Middle frontal gyrus (tissue), 1 donor: ENCODE data around the gene IRF9.

Source experiments
- DNase-seq: peaks from one replicate; pipeline ENCODE4 v3.0.0-alpha.2; 2015; ENCODE audit warnings: low spot score; ENCODE audit errors: extremely low spot score

Gene IRF9

GRCh38 chr14:24160850-24161804 lies at the start of gene IRF9:
IRF9 (plus strand) TSS chr14:24161265; CDS start chr14:24162145, 880 bp downstream.
- DNase-seq: peak; percentile 93

GRCh38 chr14:24113379-24113800 lies 47.7 kb upstream of the IRF9 start:
- no peak for DNase-seq

GRCh38 chr14:24113801-24114531 lies 47.1 kb upstream of the IRF9 start:
- DNase-seq: peak; percentile 57

- peak; percentile 99 for DNase-seq
Measured at GRCh38 chr14:24114532-24115421, 46.3 kb upstream of the IRF9 start, which contains the start of the genes DCAF11 and NRL. DCAF11 (plus strand) TSS chr14:24114777; CDS start chr14:24115595, 818 bp downstream. NRL (minus strand) TSS chr14:24114949; CDS start chr14:24082848, 32,101 bp downstream.

- DNase-seq: no peak
Measured at GRCh38 chr14:24115422-24116127, 45.5 kb upstream of the IRF9 start.

- DNase-seq: no peak
Measured at GRCh38 chr14:24116128-24116814, 44.8 kb upstream of the IRF9 start.

DNA sequence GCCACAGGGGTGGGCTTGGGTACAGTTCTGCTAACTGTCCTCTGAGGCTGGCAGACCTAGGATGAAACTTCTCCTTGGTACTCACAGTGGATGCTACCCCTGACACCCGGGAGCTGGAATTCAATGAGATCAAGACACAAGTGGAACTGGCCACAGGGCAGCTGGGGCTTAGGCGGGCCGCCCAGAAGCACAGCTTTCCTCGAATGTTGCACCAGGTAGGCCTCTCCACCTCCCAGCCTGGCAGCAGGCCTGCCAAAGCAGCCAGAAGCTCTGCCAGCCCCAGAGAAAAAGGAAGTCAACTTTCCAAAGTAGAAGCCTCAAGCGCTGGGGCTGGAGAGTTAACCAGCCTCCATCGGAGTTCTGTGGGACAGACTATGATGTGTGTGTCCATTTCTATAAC lies 43.9 kb upstream of the IRF9 start:
- DNase-seq: no peak

GRCh38 chr14:24119691-24120090 lies 41.4 kb upstream of the IRF9 start:
- no peak for DNase-seq

GRCh38 chr14:24121210-24121609 lies 39.9 kb upstream of the IRF9 start:
- DNase-seq: no peak

DNA sequence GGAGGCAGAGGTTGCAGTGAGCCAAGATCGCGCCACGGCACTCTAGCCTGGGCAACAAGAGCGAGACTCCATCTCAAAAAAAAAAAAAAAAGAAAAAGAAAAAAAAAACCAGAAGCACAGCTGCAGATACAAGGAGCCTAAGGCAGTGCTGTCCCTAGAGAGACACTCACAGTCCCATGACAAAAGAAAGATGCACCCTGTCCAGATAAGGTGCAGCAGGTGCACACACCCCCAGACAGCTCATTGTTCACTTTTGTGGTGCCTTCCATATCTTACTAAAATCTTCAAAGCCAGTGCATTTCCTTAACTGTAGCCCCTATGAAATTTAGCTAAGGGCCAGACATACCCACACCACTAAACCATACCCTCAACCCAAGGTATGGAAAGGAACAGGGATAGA lies 38.6 kb upstream of the IRF9 start:
- no peak for DNase-seq

GRCh38 chr14:24122898-24123297 lies 38.2 kb upstream of the IRF9 start:
- DNase-seq: no peak

DNA sequence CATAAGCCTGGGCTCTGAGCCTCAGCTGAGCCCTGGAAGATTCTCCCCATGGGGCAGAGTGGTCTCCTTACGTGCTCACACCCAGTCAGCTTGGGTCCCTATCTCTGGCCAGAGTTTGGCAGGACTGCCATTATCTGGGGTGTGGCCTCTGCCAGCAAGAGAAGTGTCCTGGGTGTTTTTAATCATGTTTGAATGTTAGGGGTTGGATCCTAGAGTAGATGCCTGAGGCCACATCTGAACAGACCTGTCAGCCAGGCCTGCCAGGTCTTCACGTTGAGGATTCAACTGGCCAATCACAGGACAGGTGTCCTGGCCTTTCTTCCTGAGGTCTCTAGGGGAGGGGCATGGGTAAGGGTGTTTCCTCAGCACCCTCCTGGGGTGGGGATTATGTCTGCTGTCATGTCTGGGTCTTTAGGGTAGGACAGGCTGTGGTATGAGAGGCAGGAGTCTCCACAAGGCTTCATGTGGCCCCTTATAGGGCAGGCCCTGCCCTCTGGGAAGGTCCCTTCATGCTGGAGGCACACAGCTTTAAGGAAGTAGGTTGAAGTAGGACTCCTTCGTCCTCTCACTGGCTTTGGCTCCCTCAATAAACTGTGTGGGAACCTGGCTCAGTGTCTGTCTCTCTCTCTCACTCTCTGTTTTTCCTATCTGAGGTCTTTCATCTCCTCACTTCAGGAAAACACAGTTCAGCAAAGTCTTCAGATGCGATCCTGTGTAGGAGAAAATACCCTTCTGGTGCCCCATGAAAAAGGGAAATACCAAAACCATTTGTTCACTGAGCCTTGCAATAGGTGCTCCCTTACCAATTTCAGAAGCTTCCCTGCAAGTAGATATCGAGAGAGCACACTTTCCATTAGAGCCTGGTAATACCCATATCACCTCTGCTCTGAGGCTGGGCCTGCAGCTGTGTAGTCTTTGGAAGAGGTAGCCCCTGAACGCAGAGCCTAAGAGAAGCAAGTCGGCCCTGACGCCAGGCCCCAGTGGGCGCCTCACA lies 37.3 kb upstream of the IRF9 start:
- DNase-seq: no peak

DNA sequence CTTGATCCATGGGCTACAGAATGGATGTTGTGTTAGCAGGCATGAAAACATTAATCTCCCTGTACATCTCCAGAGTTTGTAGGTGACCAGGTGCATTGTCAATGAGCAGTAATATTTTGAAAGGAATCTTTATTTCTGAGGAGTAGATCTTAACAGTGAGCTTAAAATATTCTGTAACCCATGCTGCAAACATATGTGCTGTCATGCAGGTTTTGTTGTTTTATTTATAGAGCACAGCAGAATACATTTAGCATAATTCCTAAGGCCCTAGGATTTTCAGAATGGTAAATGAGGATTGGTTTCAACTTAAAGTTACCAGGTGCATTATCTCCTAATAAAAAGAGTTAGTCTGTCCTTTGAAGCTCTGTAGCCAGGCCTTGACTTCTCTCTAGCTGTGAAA lies 34.1 kb upstream of the IRF9 start:
- DNase-seq: no peak

DNA sequence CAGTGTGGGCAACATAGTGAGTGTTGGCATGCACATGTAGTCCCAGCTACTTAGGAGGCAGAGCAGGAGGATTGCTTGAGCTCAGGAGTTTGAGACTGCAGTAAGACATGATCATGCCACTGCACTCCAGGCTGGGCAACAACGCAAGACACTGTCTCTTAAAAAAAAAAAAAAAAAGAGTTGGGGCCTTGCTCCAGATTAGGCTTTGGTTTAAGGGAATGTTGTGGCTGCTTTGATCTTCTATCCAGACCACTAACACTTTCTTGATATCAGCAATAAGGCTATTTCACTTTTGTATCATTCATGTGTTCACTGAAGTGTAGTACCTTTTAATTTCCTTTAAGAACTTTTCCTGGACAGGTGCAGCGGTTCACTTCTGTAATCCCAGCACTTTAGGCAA lies 33.4 kb upstream of the IRF9 start:
- no peak for DNase-seq

DNA sequence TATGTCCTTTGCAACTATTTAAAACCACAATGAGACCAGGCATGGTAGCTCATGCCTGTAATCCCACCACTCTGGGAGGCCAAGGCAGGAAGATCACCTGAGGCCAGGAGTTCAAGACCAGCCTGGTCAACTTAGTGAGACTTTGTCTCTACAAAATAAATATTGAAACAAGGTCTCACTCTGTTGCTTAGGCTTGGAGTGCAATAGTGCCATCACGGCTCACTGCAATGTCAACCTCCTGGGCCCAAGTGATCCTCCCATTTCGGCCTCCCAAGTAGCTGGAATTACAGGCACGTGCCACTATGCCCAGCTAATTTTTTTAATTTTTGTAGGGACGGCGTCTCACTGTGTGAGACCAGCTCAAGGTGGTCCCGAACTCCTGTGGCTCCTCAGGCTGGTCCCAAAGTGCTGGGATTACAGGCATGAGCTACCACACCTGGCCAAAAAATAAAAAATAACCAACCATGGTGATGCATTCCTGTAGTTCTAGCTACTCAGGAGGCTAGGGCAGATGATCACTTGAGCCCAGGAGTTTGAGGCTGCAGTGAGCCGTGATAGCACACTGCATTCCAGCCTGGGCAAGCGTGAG lies 31.6 kb upstream of the IRF9 start:
- no peak for DNase-seq

- DNase-seq: no peak
Measured at GRCh38 chr14:24130380-24130716, 30.7 kb upstream of the IRF9 start, which contains the start of gene FITM1. FITM1 (plus strand) TSS chr14:24130659; CDS start chr14:24131564, 905 bp downstream.

- DNase-seq: no peak
Measured at GRCh38 chr14:24130717-24131548, 30.1 kb upstream of the IRF9 start.
